ENCODE data around the gene ATG14. TPM values are rescaled to one million over a fixed set of nuclear protein-coding genes. Genes with fewer than 3 reads are reported as not detected.
"Not testable (repeated sequence)": the region's sequence is repeated elsewhere in the genome, so short reads cannot be mapped to it uniquely, and the experiment has no call there.

ATG14 gene
- total RNA-seq, 4 donors from 2014 or later: 14.8 to 24.9 (median 17.2) TPM

- intact Hi-C loops (cut with DNase I; ENCODE audit: low total_unique reads): no loop called here
- WGBS, 2 donors: 46 to 56% methylated on average over 4 of the region's 4 CpGs
- TF ChIP-seq CTCF (IDR thresholded peaks at IDR 0.05) (no peak), POLR2A (IDR thresholded peaks at IDR 0.05) (no peak)
- no peak overlapping the region for H3K4me3 ChIP-seq (ENCODE audit: low read depth, poor library complexity, severe bottlenecking)
- peak in 1 of 2 donors; percentile 21 for DNase-seq (ENCODE audit: low spot score in 2 of 2)
Measured at GRCh38 chr14:55348766-55349453, 62.7 kb downstream of the ATG14 start.

GRCh38 chr14:55347748-55348147 is 63.9 kb downstream of the ATG14 start:
- intact Hi-C loops (cut with DNase I; ENCODE audit: low total_unique reads): no loop called here
- H3K4me3 ChIP-seq (ENCODE audit: low read depth, poor library complexity, severe bottlenecking): no peak overlapping the region
- TF ChIP-seq CTCF (IDR thresholded peaks at IDR 0.05): no peak
- DNase-seq (ENCODE audit: low spot score in 2 of 2): no peak
- WGBS, 2 donors: 56 to 60% methylated on average over 3 of the region's 3 CpGs

GRCh38 chr14:55347040-55347439 is 64.6 kb downstream of the ATG14 start:
- intact Hi-C loops (cut with DNase I; ENCODE audit: low total_unique reads): no loop called here

GRCh38 chr14:55344582-55345163 is 67.0 kb downstream of the ATG14 start:
- H3K4me3 ChIP-seq (ENCODE audit: low read depth, poor library complexity, severe bottlenecking); DNase-seq (ENCODE audit: low spot score in 2 of 2); intact Hi-C loops (cut with DNase I; ENCODE audit: low total_unique reads): not testable (repeated sequence)
- whole genome bisulfite sequencing, 2 donors: 77% methylated on average over 6 of the region's 6 CpGs

More at GRCh38 chr14:55347040-55347439, 64.6 kb downstream of the ATG14 start:
- DNase-seq (ENCODE audit: low spot score in 2 of 2): no peak
- no peak overlapping the region for H3K4me3 ChIP-seq (ENCODE audit: low read depth, poor library complexity, severe bottlenecking)
- WGBS, 2 donors: 84 to 100% methylated on average over 1 of the region's 1 CpG
- TF ChIP-seq CTCF (IDR thresholded peaks at IDR 0.05): no peak
- no peak for TF ChIP-seq POLR2A (IDR thresholded peaks at IDR 0.05)

- TF ChIP-seq CTCF (IDR thresholded peaks at IDR 0.05): no peak
- no peak for TF ChIP-seq POLR2A (IDR thresholded peaks at IDR 0.05)
- WGBS, 2 donors: 78 to 79% methylated on average over 2 of the region's 2 CpGs
- DNase-seq (ENCODE audit: low spot score in 2 of 2): no peak
- no peak overlapping the region for H3K4me3 ChIP-seq (ENCODE audit: low read depth, poor library complexity, severe bottlenecking)
- intact Hi-C loops (cut with DNase I; ENCODE audit: low total_unique reads): no loop called here
Measured at GRCh38 chr14:55341781-55342180, 69.8 kb downstream of the ATG14 start.

GRCh38 chr14:55340482-55340881 is 71.1 kb downstream of the ATG14 start:
- 86 to 95% methylated on average over 3 of the region's 3 CpGs for WGBS, 2 donors
- TF ChIP-seq CTCF (IDR thresholded peaks at IDR 0.05) (no peak), POLR2A (IDR thresholded peaks at IDR 0.05) (no peak)

More at GRCh38 chr14:55340482-55340881, 71.1 kb downstream of the ATG14 start:
- DNase-seq (ENCODE audit: low spot score in 2 of 2): no peak
- intact Hi-C loops (cut with DNase I; ENCODE audit: low total_unique reads): no loop called here
- no peak overlapping the region for H3K4me3 ChIP-seq (ENCODE audit: low read depth, poor library complexity, severe bottlenecking)
